ENCODE measurements around the gene DGKD.

The DGKD gene

DNA sequence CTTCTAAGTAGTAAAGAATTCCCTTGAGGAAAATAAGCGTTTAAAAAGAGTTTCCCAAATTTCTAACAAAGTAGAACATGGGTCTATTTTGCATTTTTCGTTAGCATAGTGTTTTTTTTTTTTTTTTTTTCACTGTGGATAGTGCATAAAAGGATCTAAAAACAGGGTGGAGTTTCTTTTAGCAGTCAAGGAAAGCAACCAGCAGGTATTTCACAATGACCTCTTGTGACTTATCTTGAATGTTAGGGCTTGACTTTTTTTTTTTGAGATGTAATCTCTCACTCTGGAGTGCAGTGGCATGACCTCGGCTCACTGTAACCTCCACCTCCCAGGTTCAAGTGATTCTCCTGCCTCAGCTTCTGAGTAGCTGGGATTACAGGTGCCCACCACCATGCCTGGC is 14.9 kb upstream of the DGKD start:
- DNase-seq: no peak

DNA sequence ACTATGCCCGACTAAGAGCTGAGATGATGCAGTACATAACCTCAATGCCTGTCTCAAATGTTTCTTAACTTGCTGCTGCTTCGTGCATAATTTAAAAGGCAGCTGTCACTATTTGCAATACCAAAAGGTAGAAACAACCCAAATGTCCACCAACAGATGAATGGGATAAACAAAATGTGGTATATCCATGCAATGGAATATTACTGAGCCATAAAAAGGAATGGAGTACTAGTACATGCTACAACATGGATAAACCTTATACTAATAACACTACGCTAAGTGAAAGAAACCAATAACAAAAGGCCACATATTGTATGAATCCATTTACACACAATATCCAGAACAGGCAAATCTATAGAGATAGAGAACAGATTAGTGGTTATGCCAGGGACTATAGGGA is 13.0 kb upstream of the DGKD start:
- DNase-seq: no peak

DNA sequence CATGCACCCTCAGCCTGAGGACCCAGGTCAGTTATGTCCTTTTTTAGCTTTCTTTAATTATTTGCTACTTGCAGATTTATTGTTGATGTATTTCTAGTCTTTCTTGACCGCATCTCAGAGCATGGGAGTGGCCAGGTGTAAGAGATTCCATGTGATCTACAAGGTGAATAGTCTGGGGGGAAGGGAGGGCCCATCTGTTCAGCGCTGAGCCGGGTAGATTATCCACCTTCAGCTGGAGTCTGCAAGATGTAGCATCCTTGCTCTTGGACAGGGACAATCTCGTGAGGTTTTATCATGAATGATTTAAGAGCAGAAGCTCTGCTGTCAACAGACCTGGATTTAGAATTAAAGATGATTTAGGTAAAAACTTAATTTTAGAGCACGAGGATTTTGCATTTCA is 12.0 kb upstream of the DGKD start:
- DNase-seq: peak; percentile 45

DNA sequence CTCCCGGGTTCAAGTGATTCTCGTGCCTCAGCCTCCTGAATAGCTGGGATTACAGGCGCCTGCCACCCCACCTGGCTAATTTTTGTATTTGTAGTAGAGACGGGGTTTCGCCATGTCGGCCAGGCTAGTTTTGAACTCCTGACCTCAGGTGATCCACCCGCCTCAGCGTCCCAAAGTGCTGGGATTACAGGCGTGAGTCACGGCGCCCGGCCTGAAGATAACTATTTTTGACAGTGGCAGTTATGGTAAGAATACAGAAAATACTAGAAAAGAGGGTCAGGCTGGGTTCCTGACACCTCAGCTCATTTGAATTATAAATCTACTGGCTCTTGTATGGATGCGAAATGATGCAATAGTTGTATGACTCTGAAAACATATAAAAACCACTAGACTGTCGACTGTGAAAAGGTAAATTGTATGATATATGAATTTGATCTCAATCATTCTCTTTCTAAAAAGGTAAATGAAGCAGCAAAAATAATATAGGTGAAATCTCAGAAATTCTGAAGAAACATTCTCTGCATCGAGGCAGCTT is 11.1 kb upstream of the DGKD start:
- DNase-seq: no peak

DNA sequence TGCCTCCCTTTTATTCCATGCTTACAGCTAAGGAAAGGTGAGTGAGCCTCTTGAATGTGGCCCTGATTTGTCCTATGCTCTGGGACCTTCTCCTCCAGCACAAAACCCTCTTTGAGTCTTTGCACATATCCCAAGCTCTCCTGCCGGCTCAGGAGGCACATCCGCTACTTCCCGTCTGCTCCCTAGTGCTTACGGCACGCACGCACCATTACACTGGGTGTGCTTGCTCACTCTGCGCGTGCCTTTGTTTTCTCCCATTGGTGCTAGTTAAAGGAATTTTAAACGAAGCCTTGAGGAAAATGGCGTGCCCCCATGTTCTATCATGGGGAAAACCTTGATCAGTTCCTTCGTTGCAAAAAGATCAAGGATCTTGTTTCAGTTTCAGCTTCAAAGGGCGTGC is 7.9 kb upstream of the DGKD start:
- no peak for DNase-seq

DNA sequence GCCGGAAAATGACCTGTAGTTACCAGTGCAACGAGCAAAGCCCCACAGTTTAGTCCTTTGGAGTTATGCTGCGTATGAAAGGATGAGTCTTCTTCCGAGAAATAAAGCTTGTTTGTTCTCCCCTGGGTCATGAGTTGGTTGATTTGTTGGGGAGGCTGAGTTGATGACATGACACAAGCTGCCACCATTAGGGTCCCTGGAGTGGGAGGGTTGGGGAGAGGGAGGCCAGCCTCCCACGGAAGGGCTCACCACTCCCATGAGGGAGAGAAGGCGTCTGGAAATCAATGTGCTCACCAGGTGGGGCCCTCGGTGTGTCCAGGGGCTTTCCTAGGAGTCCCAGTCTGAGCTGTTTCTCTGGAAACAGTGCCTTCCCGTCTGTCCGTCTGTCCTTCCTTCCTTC is 7.4 kb upstream of the DGKD start:
- DNase-seq: no peak

DNA sequence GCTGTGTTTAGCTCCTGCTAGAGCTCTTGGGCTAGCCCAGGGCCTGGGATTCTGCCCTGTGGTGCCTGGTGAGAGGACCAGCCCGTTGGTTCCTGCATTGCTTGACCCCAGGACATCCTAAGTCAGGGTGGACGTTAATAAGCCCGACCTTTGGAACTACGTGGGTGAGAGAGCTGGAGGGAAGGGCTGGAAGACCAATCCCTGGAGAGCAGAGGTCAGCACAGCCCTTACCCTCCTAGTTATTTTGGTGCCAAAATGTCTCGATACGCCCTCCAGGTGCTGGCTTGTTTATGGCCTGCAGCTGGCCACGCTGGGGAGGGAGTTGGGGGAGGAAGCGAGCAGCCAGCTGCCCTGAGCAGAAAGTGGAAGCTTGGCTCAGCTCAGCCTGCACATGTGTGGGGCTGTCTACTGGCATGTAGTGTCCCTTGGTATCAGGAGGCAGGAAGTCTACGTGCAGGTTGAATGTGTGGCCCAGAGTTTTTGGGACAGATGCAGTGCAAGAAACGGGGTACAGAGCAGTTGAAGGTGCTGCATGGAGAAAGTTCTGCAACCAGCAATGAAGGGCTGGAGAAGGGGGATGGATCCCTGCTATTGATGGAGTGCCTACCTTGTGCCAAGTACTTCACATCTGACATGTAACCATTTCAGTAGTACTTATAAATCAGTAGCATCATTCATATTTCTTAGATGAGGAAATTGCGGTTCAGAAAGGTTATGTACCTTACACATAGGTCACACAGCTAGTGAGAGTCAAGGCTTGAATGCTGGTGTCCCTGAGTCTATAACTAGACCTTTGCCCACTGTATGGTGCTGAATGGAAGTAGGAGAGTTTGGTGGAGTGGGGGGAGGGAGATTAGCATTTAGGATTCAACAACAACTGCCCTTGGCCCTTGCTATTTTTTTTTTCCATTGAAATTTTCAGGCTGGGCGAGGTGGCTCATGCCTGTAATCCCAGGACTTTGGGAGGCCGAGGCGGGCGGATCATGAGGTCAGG is 5.0 kb upstream of the DGKD start:
- no peak for DNase-seq

DNA sequence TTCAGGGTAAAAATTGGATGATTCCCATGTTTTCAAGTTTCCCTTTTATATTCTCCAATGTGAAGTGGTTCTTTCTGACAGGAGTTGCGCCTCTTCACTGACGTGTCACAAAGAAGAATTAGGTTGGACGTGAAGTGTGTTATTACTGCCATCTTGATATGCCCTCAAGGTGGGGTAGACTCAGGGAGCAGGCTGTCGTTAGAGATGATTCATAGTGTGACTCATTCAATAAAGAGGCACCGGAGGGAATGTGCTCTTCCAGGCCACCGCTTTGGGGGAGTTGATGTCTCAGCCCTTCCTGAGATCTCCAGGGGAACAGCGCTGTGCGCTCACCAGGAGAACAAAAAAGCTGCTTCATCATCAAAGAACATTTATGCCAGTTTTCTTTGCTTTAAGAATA is 3.6 kb upstream of the DGKD start:
- no peak for DNase-seq

DNA sequence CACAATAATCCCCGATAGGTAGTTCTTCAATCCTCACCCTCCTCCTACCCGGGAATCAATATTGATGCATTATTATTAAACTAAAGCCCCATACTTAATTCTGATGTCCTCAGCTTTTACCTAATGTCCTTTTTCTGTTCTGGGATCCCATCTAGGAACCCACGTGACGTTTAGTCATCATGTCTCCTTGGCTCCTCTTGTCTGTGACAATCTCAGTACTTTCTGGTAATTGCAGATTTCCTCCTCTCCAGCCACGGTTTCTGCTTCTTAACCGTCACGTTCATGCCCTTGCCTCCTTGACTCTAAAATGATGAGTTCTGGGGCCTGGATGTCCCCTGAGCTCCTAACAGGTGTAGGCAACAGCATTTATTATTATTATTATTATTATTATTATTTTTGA is 2.9 kb upstream of the DGKD start:
- DNase-seq: no peak

DNA sequence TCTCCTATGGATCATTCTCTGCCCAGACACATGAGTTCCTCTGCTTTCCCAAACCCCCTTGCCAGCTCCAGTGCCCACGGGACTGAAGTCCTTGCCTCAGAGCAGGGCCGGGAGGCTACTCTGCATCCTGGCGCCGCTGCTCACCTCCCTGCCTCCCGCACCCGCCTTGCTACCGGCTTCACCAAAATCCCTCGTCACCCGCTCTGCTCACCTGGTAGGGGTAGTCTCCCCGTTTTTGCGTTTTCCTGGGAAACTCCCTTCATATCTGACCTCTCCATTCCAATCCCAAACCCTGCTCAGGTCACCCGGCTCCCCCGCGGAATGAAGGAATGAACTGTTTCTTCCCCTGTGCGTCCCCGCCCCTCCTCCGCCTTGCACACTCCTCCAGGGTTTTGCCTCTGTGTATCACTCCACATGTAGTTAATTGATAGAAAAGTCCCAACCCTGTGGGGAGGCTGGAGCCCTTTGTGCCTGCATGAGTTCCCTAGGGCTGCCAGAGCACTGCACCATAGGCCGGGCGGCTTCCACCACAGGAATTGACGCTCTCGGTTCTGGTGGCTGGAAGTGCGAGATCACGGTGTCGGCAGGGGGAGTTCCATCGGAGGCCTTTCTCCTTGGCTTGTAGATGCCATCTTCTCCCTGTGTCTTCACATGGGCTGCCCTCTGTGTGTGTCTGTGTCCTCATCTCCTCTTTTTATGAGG is 2.0 kb upstream of the DGKD start:
- DNase-seq: no peak

DNA sequence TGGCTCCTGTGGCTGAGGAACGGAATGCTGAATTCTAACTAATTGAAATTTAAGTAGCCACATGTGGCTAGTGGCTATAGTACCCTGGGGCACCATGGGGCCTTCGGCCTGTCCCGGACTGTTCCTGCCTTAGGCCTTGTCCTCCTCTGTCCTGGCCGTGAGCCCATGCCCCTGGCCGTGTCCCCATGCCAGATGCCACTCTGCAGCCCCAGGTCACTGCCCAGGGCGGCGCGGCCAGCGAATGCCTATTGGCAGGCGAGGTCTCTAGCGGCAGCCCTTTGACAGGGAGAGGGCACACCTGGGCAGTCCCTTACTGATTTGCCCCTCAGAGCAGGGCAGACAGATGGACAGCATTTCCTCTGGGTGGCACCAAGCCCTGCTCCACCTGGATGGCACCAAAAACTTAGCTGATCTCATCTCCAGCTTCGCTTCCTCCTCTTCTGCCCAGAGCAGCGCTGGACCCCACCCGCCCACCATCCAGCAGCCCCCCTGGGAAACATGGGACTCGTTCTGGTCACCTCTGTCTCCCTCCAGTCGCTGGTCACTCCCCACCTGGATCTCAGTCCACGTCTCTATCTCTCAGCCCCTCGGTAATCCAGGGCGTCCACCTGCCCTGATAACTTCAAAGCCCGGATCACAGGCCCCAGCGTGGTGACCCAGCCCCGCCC is 1.1 kb upstream of the DGKD start:
- no peak for DNase-seq

DNA sequence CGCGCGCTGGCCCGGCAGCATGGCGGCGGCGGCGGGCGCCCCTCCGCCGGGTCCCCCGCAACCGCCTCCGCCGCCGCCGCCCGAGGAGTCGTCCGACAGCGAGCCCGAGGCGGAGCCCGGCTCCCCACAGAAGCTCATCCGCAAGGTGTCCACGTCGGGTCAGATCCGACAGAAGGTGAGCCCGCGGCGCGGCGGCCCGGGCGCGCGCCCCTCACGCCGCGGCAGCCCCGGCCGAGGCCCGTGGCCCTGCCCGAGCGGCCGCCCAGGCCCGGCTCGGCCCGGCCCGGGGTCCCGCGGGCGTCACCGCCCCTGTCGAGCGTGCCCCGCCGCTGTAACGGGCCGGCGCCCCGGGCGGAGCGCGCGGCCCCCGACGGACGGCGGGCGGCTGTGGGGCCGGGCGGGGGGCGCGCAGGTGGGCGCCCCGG is 218 bp downstream of the DGKD start:
- no peak for DNase-seq

DNA sequence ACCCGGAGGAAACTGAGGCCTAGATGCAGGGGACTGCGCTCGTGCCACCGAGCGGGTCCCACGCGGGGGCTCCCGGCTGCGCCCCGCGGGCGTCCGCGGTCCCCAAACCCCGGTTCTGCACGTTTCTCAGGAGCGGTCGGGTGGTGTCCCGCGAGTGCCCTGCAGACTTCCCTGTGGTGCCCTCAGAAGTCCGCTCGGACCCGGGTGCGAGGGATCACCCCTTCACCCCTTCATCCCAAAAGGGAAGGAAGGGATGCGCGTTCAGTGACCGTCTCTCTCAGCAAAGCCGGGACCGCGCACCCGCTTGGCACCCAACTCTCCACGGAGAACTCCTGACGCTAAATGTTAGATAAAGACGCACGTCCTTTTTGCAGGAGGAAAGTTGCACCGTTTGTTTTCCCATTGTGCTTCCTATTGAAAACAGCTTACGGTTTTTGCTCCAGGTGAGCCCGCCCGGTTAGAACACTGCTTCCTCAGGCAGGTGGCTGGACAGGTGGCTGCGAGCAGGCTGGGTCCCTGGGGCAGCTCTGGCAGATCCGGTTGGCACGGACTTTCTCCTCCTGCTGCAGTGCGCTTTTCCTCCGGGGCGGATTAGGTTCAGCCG is 779 bp downstream of the DGKD start:
- DNase-seq: peak; percentile 77

DNA sequence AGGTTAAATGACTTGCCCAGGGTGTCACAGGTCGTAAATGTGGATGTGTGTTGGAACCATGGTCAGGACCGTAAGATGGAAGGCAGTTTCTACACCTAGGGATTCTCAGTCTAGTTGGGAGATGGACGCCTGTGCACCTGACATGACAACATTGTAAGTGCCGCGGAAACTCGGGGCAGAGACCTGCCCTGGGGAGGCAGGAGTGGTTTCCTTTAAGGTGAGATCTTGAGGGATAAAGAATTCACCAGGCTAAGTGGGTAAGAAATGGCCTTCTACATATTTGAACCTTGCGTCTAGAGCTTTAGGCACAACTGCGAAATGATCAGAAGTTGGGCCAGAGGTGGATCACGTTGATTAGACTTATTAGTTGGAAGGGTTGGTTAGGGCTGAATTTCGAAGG is 1.6 kb downstream of the DGKD start:
- no peak for DNase-seq

DNA sequence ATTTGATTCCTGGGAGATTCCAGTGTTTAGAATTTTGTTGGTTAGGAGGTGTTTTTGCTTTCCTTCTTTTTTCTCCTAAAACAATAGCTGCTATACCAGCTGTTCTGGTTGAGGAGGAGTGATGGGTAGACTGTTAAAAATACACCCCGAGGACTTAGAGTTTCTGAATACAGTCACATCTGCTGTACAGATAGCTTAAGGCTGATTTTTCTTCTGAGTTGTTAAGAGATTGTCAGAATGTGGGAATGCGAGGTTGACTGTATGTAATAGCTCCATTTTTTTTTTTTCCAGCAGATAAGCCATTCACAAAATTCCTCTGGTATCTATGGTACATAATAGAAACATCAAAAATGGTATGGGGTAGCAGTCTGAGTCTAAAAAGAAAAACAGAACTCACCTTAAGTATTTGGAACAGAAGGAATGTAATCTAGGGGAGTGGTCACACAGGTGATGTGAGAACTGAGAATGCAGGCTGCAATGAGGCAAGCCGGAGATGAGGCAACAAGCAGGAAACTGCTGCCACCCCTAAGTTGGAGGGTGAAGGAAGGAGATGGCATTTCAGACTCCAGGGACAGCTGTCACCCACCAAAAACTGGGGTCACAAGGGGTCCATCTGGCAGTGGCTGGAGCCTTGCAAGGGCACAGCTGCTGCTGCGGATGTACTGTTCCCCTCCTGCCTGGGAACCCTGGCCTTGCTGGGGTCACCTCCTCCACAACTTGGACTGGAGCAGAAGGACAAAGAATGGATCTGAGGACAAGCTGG is 2.4 kb downstream of the DGKD start:
- DNase-seq: no peak

DNA sequence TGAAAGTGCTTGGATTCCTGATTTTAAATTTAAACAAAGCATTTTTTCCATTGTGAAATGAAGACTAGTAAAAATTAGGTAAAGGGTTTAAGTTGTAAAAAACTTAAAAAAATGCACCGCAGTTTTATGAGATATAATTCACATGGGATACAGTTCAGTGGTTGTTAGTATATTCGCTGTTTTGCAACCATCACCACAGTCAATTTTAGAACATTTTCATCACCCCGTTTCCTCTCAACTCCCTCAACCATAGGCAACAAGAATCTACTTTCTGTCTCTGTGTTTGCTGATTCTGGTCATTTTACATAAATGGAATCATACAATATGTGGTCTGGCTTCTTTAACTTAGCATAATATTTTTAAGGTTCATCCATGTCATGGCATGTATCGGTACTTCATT is 4.0 kb downstream of the DGKD start:
- no peak for DNase-seq

DNA sequence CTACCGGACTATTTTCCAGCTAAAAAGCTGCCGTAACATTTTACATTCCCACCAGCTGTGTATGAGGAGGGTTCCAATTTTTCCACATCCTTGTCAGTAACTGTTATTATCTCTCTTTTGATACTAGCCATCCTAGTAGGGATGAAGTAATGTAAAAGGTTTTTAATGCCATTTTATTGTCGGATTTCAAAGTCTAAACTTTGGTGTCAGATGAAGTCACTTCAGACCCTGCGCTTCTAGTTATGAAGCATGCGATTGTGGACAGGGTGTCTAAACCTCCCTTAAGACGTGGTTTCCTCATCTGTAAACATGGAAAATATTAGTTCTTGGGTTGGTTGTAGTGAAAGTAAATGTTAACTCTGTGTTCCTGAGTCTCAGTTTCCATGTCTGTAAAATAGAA is 4.7 kb downstream of the DGKD start:
- no peak for DNase-seq

DNA sequence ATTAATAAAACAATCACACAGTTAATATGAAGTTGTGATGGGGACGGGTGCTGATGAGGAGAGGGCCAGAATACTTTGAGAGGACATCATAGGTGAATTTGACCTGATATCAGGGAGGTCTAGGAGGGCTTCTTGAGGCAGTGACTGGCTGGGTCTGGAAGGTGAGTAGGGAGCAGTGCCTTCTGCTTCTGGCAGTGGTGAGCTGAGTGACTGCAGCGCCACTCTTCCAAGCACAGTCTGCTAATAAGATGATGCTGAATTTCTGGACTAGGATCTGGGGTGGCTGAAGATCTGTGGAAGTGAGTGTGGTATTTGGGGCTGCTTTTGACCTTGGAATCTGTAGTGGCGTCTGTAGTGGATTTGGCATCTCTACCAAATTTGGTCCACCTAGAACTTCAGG is 5.5 kb downstream of the DGKD start:
- DNase-seq: no peak

DNA sequence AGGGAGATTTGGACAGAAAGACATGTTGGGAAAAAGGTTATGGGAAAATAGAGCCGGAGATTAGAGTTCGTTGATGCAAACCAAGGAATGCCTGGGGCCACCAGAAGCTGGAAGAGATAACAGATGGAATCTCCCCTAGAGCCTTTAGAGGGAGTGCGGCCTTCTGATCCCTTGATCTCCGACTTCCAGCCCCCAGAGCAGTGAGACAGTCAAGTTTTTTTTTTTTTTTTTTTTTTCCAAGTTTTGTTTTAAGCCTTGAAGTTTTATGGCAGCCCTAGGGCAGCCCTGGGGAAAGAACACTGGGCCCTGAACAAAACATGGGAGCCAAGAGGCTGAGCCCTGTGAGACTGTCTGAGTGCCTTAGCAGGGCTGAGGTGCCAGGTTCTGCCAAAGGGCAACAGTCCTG is 6.5 kb downstream of the DGKD start:
- DNase-seq: no peak

DNA sequence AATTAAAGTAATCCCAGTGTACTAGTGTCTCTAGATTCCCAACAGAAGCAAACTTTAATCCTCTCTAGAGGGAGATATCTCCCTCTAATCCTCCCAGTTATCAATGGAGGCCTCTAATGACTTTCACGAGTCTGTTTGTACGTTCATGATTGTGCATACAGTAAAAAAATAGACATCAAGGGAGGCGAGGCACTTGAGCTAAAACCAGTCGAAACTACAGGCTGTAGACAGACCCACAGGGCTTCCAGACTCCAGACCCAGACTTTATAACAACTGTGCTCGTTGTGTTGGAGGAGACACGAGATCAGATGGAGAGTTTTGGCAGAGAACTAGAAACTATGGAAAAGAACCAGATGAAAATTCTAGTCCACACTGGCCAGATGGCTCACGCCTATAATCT is 7.0 kb downstream of the DGKD start:
- no peak for DNase-seq

DNA sequence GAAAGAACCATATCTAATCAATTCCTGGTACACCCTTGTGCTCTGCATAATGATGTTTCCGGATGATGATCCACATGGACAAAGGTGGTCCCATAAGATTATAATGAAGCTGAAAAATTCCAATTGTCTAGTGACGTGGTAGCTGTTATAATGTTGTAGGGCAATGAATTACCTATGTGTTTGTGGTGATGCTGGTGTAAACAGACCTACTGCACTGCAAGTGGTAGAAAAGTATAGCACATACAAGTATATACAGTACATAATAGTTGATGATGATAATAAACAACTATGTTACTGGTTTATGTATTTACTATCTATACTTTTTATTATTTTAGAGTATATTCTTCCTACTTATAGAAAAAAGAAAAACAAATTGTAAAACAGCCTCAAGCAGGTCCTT is 8.4 kb downstream of the DGKD start:
- no peak for DNase-seq

DNA sequence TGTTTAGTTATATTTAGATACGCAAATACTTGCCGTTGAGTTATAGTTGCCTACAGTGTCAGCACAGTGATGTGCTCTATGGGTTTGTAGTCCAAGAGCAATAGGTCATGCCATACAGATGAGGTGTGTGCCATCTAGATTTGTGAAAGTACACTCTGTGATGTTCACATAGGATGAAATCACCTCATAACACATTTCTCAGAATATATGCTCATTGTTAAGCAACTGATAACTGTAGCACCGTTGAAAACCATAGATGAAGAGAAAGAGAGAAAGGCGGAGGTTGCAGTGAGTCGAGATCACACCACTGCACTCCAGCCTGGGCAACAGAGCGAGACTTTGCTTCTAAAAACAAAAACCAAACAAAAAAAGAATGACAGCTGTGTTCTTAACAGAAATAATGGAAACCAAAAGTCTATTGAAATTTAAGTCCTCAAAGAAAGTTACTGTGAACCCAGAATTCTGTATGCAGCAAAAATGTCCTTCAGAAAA is 9.5 kb downstream of the DGKD start:
- no peak for DNase-seq
